ENCODE data around the gene PXN. TPM values are rescaled to one million over a fixed set of nuclear protein-coding genes. Genes with fewer than 3 reads are reported as not detected.
"Not testable (repeated sequence)": the region's sequence is repeated elsewhere in the genome, so short reads cannot be mapped to it uniquely, and the experiment has no call there.

Gene PXN
- total RNA-seq, 1 experiment from 2014 or later: 256 TPM

DNA sequence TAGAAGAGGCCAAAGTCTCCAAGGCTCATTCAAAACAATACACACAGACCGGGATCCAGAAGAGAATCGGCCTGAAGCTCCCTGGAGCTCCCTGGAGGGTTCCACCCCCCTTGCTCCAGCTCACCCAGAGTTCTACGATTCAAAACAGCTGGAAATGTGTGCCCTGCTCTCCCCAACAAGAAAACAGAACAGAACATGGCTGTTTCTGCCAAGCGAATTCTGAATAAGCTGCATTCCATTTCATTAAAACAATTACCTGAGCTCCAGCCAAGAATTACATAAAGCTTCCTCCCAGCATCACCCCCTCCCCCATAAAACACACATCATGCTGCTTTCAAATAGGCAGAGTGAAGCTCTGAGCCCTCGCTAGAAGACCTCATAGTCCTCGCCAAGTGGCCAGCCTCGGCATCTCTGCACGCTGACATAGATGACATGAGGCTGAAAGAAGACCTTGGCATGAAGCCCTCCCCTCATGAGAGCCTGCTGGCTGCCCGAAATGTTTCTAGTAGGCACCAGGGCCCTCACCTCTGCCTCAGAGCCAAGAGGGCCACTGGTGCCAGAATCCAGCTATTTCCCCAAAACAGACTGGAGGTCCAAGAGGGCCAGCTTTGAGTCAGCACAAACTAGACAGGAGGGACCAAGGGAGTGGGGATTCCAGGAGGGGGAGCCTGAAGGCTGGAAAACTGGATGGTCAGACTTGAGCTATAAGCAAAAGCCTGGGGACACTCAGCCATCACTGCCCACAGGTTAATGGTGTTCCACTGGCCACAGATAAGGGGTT lies 8.3 kb downstream of the PXN start:
- DNase-seq (ENCODE audit: unreplicated experiment): peak; percentile 93
- peak overlapping the region; percentile 30 for H3K4me3 Mint-ChIP-seq (ENCODE audit: unreplicated experiment)
- H3K36me3 Mint-ChIP-seq (ENCODE audit: insufficient read depth, unreplicated experiment): peaks cover 41% of the 10 kb centered on the region
- H3K27me3 Mint-ChIP-seq (ENCODE audit: insufficient read depth, unreplicated experiment): no peaks in the 10 kb centered on the region
- intact Hi-C loops (cut with micrococcal nuclease): loop anchor here (1.0 kb wide), 2 partner anchors 10 to 20 kb away; no protein-coding TSS in a partner anchor
- TF ChIP-seq, protein P1, sequence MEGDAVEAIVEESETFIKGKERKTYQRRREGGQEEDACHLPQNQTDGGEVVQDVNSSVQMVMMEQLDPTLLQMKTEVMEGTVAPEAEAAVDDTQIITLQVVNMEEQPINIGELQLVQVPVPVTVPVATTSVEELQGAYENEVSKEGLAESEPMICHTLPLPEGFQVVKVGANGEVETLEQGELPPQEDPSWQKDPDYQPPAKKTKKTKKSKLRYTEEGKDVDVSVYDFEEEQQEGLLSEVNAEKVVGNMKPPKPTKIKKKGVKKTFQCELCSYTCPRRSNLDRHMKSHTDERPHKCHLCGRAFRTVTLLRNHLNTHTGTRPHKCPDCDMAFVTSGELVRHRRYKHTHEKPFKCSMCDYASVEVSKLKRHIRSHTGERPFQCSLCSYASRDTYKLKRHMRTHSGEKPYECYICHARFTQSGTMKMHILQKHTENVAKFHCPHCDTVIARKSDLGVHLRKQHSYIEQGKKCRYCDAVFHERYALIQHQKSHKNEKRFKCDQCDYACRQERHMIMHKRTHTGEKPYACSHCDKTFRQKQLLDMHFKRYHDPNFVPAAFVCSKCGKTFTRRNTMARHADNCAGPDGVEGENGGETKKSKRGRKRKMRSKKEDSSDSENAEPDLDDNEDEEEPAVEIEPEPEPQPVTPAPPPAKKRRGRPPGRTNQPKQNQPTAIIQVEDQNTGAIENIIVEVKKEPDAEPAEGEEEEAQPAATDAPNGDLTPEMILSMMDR (IDR thresholded peaks at IDR 0.05; ENCODE audit: unreplicated experiment): no peak
- ChIA-PET CTCF (interaction anchor here (0.6 to 24.9 kb wide), 9 partner anchors 9 to 75 kb away, joined by 3 to 336 read pairs (median 6); no protein-coding TSS in a partner anchor), POLR2A (interaction anchor here (1.0 to 21.6 kb wide), 9 partner anchors 7 to 188 kb away, joined by 3 to 549 read pairs (median 24); partner anchors contain the start of genes PXN, RNU4-1, RNU4-2 and RPLP0)
- peak overlapping the region; percentile 75 for H3K27ac Mint-ChIP-seq (ENCODE audit: low read depth, unreplicated experiment)
- peaks cover 62% of the 10 kb centered on the region for H3K4me1 Mint-ChIP-seq (ENCODE audit: insufficient read depth, unreplicated experiment)
- no TSS peak for BruUV-seq (replicated peaks)
- no peaks in the 10 kb centered on the region for H3K9me3 Mint-ChIP-seq (ENCODE audit: unreplicated experiment)

GRCh38 chr12:120254809-120255208 lies 10.7 kb downstream of the PXN start:
- CTCF ChIA-PET: interaction anchor here (0.6 to 24.9 kb wide), 3 partner anchors 10 to 26 kb away, joined by 3 to 336 read pairs (median 71); no protein-coding TSS in a partner anchor
- TF ChIP-seq, protein P1 (IDR thresholded peaks at IDR 0.05; ENCODE audit: unreplicated experiment): no peak
- Mint-ChIP-seq H3K36me3 (ENCODE audit: insufficient read depth, unreplicated experiment) (peaks cover 32% of the 10 kb centered on the region), H3K4me1 (ENCODE audit: insufficient read depth, unreplicated experiment) (peaks cover 58% of the 10 kb centered on the region), H3K27me3 (ENCODE audit: insufficient read depth, unreplicated experiment) (no peaks in the 10 kb centered on the region), H3K9me3 (ENCODE audit: unreplicated experiment) (no peaks in the 10 kb centered on the region), H3K4me3 (ENCODE audit: unreplicated experiment) (no peak overlapping the region), H3K27ac (ENCODE audit: low read depth, unreplicated experiment) (no peak overlapping the region)
- intact Hi-C loops (cut with micrococcal nuclease): no loop called here
- no peak for DNase-seq (ENCODE audit: unreplicated experiment)
- POLR2A ChIA-PET: interaction anchor here (3.1 to 21.6 kb wide), 4 partner anchors 6 to 53 kb away, joined by 24 to 549 read pairs (median 366); partner anchors contain the start of genes PXN and RPLP0
- no TSS peak for BruUV-seq (replicated peaks)

DNA sequence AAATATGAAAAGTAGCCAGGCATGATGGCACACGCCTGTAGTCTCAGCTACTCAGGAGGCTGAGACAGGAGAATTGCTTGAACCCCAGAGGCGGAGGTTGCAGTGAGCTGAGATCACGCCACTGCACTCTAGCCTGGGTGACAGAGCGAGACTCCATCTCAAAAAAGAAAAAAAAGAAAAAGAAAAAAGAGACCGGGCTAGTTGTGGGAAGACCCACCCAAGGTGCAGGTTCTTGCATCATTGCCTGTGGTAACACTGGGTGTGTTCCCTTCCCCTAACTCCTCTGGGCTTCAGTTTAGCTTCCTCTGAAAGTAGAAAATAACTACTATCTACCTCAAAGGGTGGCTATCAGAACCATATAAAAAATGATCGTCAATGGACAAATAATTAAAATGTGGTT lies 12.2 kb downstream of the PXN start:
- H3K27ac Mint-ChIP-seq (ENCODE audit: low read depth, unreplicated experiment): peak overlapping the region; percentile 79
- peak; percentile 66 for DNase-seq (ENCODE audit: unreplicated experiment)
- intact Hi-C loops (cut with micrococcal nuclease); H3K9me3 Mint-ChIP-seq (ENCODE audit: unreplicated experiment); BruUV-seq (replicated peaks); H3K27me3 Mint-ChIP-seq (ENCODE audit: insufficient read depth, unreplicated experiment): not testable (repeated sequence)
- POLR2A ChIA-PET: interaction anchor here (0.7 to 21.6 kb wide), 8 partner anchors 7 to 256 kb away, joined by 3 to 511 read pairs (median 8); partner anchors contain the start of genes COX6A1, PXN, RAB35 and RNU4-1
- H3K4me3 Mint-ChIP-seq (ENCODE audit: unreplicated experiment): peak overlapping the region; percentile 35
- peaks cover 26% of the 10 kb centered on the region for H3K36me3 Mint-ChIP-seq (ENCODE audit: insufficient read depth, unreplicated experiment)
- peaks cover 68% of the 10 kb centered on the region for H3K4me1 Mint-ChIP-seq (ENCODE audit: insufficient read depth, unreplicated experiment)
- CTCF ChIA-PET: interaction anchor here (1.3 to 24.9 kb wide), 3 partner anchors 13 to 24 kb away, joined by 4 to 336 read pairs (median 71); partner anchors contain the start of gene PXN

GRCh38 chr12:120252071-120252906 lies 13.2 kb downstream of the PXN start:
- Mint-ChIP-seq H3K27me3 (ENCODE audit: insufficient read depth, unreplicated experiment) (no peaks in the 10 kb centered on the region), H3K9me3 (ENCODE audit: unreplicated experiment) (no peaks in the 10 kb centered on the region), H3K4me1 (ENCODE audit: insufficient read depth, unreplicated experiment) (peaks cover 70% of the 10 kb centered on the region), H3K27ac (ENCODE audit: low read depth, unreplicated experiment) (no peak overlapping the region), H3K4me3 (ENCODE audit: unreplicated experiment) (peak overlapping the region; percentile 35), H3K36me3 (ENCODE audit: insufficient read depth, unreplicated experiment) (peaks cover 26% of the 10 kb centered on the region)
- TF ChIP-seq, protein P1 (IDR thresholded peaks at IDR 0.05; ENCODE audit: unreplicated experiment): no peak
- intact Hi-C loops (cut with micrococcal nuclease): no loop called here
- DNase-seq (ENCODE audit: unreplicated experiment): no peak
- ChIA-PET CTCF (interaction anchor here (1.3 to 24.9 kb wide), 3 partner anchors 14 to 23 kb away, joined by 4 to 336 read pairs (median 71); partner anchors contain the start of gene PXN), POLR2A (interaction anchor here (0.6 to 21.6 kb wide), 6 partner anchors 9 to 141 kb away, joined by 3 to 511 read pairs (median 50); partner anchors contain the start of genes PXN and RPLP0)
- BruUV-seq (replicated peaks): no TSS peak

DNA sequence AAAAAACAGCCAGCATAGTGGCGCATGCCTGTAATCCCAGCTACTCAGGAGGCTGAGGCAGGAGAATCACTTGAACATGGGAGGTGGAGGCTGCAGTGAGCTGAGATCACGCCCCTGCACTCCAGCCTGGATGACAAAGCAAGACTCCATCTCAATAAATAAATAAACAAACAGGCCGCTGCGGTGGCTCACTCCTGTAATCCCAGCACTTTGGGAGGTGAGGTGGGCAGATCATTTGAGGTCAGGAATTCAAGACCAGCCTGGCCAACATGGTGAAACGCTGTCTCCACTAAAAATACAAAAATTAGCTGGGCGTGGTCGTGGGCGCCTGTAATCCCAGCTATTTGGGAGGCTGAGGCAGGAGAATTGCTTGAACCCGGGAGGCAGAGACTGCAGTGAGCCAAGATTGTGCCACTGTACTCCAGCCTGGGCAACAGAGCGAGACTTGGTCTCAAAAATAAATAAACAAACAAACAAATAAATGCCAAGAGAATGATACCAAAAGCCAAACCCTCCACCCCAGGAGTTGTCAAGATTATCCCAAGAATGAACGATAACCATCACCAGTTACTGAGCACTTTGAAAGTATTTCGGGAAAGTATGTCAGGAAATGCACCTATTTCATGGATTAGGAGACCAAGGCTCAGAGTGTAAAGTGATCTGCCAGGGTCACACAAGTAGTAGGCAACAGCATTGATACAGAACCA lies 14.0 kb downstream of the PXN start:
- H3K27me3 Mint-ChIP-seq (ENCODE audit: insufficient read depth, unreplicated experiment); BruUV-seq (replicated peaks); DNase-seq (ENCODE audit: unreplicated experiment); intact Hi-C loops (cut with micrococcal nuclease); H3K9me3 Mint-ChIP-seq (ENCODE audit: unreplicated experiment); H3K27ac Mint-ChIP-seq (ENCODE audit: low read depth, unreplicated experiment): not testable (repeated sequence)
- CTCF ChIA-PET: interaction anchor here (4.8 to 24.9 kb wide), 4 partner anchors 12 to 23 kb away, joined by 49 to 336 read pairs (median 73); partner anchors contain the start of gene PXN
- POLR2A ChIA-PET: interaction anchor here (0.7 to 21.6 kb wide), 7 partner anchors 9 to 140 kb away, joined by 3 to 511 read pairs (median 11); partner anchors contain the start of genes PXN, RNU4-2 and RPLP0
- Mint-ChIP-seq H3K4me1 (ENCODE audit: insufficient read depth, unreplicated experiment) (peaks cover 67% of the 10 kb centered on the region), H3K4me3 (ENCODE audit: unreplicated experiment) (peak overlapping the region; percentile 35), H3K36me3 (ENCODE audit: insufficient read depth, unreplicated experiment) (peaks cover 26% of the 10 kb centered on the region)

All from MCF 10A (cell line).